Endothelial cell (in vitro differentiated cells): ENCODE data around the gene L1TD1. TPM values are rescaled to one million over a fixed set of nuclear protein-coding genes. Genes with fewer than 3 reads are reported as not detected.
"Not testable (repeated sequence)": the region's sequence is repeated elsewhere in the genome, so short reads cannot be mapped to it uniquely, and the experiment has no call there.

Experiments used
- DNase-seq: peaks from one replicate; pipeline ENCODE4 v3.0.0; 2021; ENCODE audit warnings: low spot score
- H3K27ac Mint-ChIP-seq: one replicate; pipeline ENCODE4 v1.8.0; 2021; ENCODE audit warnings: mixed read lengths, inconsistent platforms; ENCODE audit not compliant: unreplicated experiment
- H3K27me3 Mint-ChIP-seq: one replicate; pipeline ENCODE4 v1.8.0; 2021; ENCODE audit warnings: mild to moderate bottlenecking, moderate library complexity, mixed read lengths, inconsistent platforms; ENCODE audit not compliant: unreplicated experiment
- H3K36me3 Mint-ChIP-seq: one replicate; pipeline ENCODE4 v1.8.0; 2021; ENCODE audit warnings: mild to moderate bottlenecking, low read depth, mixed read lengths, inconsistent platforms; ENCODE audit not compliant: unreplicated experiment
- H3K4me1 Mint-ChIP-seq: one replicate; pipeline ENCODE4 v1.8.0; 2021; ENCODE audit warnings: mild to moderate bottlenecking, mixed read lengths, inconsistent platforms; ENCODE audit not compliant: unreplicated experiment
- H3K4me3 Mint-ChIP-seq: one replicate; pipeline ENCODE4 v1.8.0; 2021; ENCODE audit warnings: mild to moderate bottlenecking, mixed read lengths, inconsistent platforms; ENCODE audit not compliant: unreplicated experiment
- H3K9me3 Mint-ChIP-seq: one replicate; pipeline ENCODE4 v1.8.0; 2021; ENCODE audit warnings: mixed read lengths, inconsistent platforms; ENCODE audit not compliant: unreplicated experiment
- total RNA-seq: library from RNA; stranded (reverse); fragmentation: NEBNext Ultra II Directional; extraction: Animal tissue kit (Norgen Biotek cat#: 25700); gene quantifications from one replicate; pipeline ENCODE4 v1.2.1, GENCODE V29; 2021; ENCODE audit not compliant: unreplicated experiment
- TF ChIP-seq, protein P1 (sequence below): fragments of 200-600 bp; sonication (generic); IDR thresholded peaks from one replicate; pipeline ENCODE4 v1.5.0; 2021; ENCODE audit warnings: antibody characterized with exemption; ENCODE audit not compliant: unreplicated experiment

L1TD1 gene
- total RNA-seq, 1 donor from 2014 or later = 50.1 TPM

DNA sequence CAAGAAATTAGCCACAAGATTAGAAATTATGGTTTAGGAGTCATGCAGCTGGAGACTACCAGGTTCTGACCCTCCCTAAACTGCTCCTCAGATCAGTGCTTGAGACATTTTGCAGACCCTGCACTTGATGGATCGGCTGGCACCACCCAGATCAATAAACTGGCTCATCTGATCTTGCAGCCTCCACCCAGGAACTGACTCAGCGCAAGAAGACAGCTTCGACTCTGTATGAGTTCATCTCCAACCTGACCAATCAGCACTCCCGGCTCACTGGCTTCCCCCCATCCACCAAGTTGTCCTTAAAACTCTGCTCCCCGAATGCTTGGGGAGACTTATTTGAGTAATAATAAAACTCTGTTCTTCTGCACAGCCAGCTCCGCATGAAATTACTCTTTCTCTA, 40.0 kb downstream of the L1TD1 start:
- peaks cover 7% of the 10 kb centered on the region for H3K4me1 Mint-ChIP-seq
- H3K27ac Mint-ChIP-seq = no peak overlapping the region

DNA sequence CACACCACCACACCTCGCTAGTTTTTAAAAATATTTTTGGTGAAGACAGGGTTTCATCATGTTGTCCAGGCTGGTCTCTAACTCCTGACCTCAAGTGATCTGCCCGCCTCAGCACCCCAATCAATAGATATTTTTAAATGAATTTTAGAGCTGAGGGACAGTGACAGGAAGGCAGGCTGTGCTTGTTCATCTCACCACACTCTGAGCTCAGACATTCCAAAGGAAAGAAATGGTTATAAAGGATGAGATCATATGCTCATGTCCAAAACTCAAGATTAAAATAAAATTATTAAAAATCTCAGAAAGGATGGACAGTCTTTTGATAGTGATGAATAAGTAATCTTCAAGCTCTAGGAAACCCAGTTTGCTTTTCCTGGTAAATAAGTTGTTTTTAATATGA, 40.9 kb downstream of the L1TD1 start:
- Mint-ChIP-seq H3K9me3 (no peaks in the 10 kb centered on the region), H3K27me3 (peaks cover 3% of the 10 kb centered on the region), H3K4me3 (no peak overlapping the region), H3K4me1 (peaks cover 7% of the 10 kb centered on the region), H3K27ac (no peak overlapping the region), H3K36me3 (peaks cover 10% of the 10 kb centered on the region)
- TF ChIP-seq, protein P1, sequence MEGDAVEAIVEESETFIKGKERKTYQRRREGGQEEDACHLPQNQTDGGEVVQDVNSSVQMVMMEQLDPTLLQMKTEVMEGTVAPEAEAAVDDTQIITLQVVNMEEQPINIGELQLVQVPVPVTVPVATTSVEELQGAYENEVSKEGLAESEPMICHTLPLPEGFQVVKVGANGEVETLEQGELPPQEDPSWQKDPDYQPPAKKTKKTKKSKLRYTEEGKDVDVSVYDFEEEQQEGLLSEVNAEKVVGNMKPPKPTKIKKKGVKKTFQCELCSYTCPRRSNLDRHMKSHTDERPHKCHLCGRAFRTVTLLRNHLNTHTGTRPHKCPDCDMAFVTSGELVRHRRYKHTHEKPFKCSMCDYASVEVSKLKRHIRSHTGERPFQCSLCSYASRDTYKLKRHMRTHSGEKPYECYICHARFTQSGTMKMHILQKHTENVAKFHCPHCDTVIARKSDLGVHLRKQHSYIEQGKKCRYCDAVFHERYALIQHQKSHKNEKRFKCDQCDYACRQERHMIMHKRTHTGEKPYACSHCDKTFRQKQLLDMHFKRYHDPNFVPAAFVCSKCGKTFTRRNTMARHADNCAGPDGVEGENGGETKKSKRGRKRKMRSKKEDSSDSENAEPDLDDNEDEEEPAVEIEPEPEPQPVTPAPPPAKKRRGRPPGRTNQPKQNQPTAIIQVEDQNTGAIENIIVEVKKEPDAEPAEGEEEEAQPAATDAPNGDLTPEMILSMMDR = no peak
- DNase-seq = no peak

More for the DNA sequence above, 40.0 kb downstream of the L1TD1 start:
- Mint-ChIP-seq H3K36me3 (peaks cover 12% of the 10 kb centered on the region), H3K4me3 (no peak overlapping the region), H3K27me3 (peaks cover 3% of the 10 kb centered on the region), H3K9me3 (no peaks in the 10 kb centered on the region)
- no peak for DNase-seq
- TF ChIP-seq, protein P1 = no peak

DNA sequence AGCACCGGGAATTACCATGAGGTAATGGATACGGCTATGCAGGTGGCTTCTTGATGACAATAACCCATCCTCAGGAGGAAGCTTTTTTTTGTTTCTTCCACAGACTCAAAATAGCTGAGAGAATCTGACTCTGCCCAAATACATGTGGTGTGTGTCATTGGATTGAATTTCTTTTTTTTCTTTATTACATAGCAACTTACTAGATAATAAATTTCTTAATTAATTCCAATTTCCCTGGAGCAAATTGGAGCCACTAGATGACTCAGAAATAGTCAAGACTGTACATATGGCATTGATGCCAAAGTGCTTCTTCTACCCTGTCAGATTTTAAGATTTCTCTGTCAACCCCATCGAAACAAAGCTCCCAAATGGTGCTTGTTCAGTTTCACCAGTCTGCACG, 42.7 kb downstream of the L1TD1 start:
- Mint-ChIP-seq H3K4me1 (peaks cover 8% of the 10 kb centered on the region), H3K27ac (no peak overlapping the region), H3K9me3 (no peaks in the 10 kb centered on the region), H3K36me3 (no peaks in the 10 kb centered on the region), H3K4me3 (no peak overlapping the region), H3K27me3 (peaks cover 7% of the 10 kb centered on the region)
- TF ChIP-seq, protein P1 = no peak
- DNase-seq = no peak

DNA sequence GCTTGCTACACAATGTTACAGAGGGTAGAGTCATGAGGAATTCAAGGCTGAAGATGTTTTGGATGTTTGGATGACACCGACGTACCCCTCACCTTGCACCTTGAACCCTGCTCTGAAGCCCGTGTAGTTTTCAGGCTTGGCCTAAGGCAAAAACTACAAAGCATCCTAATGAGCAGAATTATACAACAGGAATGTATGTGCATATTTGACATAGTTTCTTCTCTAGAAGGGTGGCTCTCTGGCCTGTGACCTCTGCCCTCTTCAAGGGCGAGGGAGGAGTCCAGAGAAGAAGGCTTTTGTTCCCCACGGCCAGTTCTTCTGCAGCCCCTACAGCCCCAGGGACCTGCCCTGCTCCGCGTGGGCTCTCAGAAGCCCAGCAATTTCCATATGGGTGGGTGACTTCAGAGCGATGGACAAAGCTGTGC, 43.3 kb downstream of the L1TD1 start:
- Mint-ChIP-seq H3K9me3 (no peaks in the 10 kb centered on the region), H3K27me3 (peaks cover 7% of the 10 kb centered on the region), H3K27ac (no peak overlapping the region), H3K36me3 (no peaks in the 10 kb centered on the region), H3K4me3 (no peak overlapping the region), H3K4me1 (peaks cover 8% of the 10 kb centered on the region)
- TF ChIP-seq, protein P1 = no peak
- no peak for DNase-seq

DNA sequence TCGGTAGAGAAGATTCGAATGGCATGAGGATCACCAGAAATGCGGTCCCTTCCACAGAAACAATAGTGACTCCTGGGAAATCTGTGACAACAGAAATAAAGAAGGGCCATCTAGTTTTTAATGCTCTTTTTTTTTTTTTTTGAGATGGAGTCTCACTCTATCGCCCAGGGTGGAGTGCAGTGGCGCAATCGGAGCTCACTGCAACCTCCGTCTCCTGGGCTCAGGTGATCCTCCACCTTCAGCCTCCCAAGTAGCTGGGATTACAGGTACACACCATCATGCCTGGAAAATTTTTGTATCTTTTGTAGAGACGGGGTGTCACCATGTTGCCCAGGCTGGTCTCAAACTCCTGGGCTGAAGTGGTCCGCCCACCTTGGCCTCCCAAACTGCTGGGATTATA, 43.9 kb downstream of the L1TD1 start:
- Mint-ChIP-seq H3K27ac (no peak overlapping the region), H3K4me1 (peaks cover 8% of the 10 kb centered on the region), H3K27me3 (peaks cover 7% of the 10 kb centered on the region), H3K36me3 (no peaks in the 10 kb centered on the region), H3K4me3 (no peak overlapping the region), H3K9me3 (no peaks in the 10 kb centered on the region)
- DNase-seq = no peak
- TF ChIP-seq, protein P1 = no peak

DNA sequence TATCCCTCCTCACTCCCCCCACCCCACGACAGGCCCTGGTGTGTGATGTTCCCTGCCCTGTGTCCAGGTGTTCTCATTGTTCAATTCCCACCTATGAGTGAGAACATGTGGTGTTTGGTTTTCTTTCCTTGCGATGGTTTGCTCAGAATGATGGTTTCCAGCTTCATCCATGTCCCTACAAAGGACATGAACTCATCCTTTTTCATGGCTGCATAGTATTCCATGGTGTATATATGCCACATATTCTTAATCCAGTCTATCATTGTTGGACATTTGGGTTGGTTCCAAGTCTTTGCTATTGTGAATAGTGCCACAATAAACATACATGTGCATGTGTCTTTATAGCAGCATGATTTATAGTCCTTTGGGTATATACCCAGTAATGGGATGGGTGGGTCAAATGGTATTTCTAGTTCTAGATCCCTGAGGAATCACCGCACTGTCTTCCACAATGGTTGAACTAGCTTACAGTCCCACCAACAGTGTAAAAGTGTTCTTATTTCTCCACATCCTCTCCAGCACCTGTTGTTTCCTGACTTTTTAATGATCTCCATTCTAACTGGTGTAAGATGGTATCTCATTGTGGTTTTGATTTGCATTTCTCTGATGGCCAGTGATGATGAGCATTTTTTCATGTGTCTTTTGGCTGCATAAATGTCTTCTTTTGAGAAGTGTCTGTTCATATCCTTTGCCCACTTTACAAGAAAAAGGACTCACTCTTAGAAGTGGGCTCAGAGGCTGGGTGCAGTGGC, 45.2 kb downstream of the L1TD1 start:
- H3K27ac Mint-ChIP-seq, H3K9me3 Mint-ChIP-seq, H3K4me1 Mint-ChIP-seq, H3K36me3 Mint-ChIP-seq, DNase-seq, H3K4me3 Mint-ChIP-seq: not testable (repeated sequence)
- peaks cover 10% of the 10 kb centered on the region for H3K27me3 Mint-ChIP-seq
